ENCODE results near the gene BCL11B.

- TF ChIP-seq ISL1 (CRISPR knock-in tag; IDR thresholded peaks at IDR 0.05): no peak
- TF ChIP-seq ZNF70 (CRISPR knock-in tag; IDR thresholded peaks at IDR 0.05): no peak
- no peak for TF ChIP-seq TCF4 (CRISPR knock-in tag; IDR thresholded peaks at IDR 0.05; ENCODE audit: borderline replicate concordance)
- TF ChIP-seq PPARA (CRISPR knock-in tag; IDR thresholded peaks at IDR 0.05; ENCODE audit: borderline replicate concordance): no peak
- TF ChIP-seq PATZ1 (CRISPR knock-in tag; IDR thresholded peaks at IDR 0.05; ENCODE audit: borderline replicate concordance): no peak
- TF ChIP-seq GLIS3 (CRISPR knock-in tag; IDR thresholded peaks at IDR 0.05): no peak
- TF ChIP-seq BACH2 (CRISPR knock-in tag; IDR thresholded peaks at IDR 0.05; ENCODE audit: borderline replicate concordance): no peak
- TF ChIP-seq ARNTL (CRISPR knock-in tag; IDR thresholded peaks at IDR 0.05; ENCODE audit: borderline replicate concordance, low read depth): no peak
- no peak for TF ChIP-seq ZC3H10 (CRISPR knock-in tag; IDR thresholded peaks at IDR 0.05)
- TF ChIP-seq, protein P1, sequence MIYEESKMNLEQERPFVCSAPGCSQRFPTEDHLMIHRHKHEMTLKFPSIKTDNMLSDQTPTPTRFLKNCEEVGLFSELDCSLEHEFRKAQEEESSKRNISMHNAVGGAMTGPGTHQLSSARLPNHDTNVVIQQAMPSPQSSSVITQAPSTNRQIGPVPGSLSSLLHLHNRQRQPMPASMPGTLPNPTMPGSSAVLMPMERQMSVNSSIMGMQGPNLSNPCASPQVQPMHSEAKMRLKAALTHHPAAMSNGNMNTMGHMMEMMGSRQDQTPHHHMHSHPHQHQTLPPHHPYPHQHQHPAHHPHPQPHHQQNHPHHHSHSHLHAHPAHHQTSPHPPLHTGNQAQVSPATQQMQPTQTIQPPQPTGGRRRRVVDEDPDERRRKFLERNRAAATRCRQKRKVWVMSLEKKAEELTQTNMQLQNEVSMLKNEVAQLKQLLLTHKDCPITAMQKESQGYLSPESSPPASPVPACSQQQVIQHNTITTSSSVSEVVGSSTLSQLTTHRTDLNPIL (CRISPR knock-in tag; IDR thresholded peaks at IDR 0.05; ENCODE audit: low read depth): no peak
- no peak for TF ChIP-seq CSDC2 (CRISPR knock-in tag; IDR thresholded peaks at IDR 0.05)
- TF ChIP-seq ZFP3 (CRISPR knock-in tag; IDR thresholded peaks at IDR 0.05): no peak
These were observed 28.9 kb downstream of the BCL11B start for GRCh38 chr14:99242816-99243721.
